NCI-H774 (cell line): Measurements from ENCODE around the gene ATG2B.
"Not testable (repeated sequence)": the region's sequence is repeated elsewhere in the genome, so short reads cannot be mapped to it uniquely, and the experiment has no call there.

Experiments
- DNase-seq: peaks from one replicate; lab custom pipeline; 2025; lab: John Stamatoyannopoulos, UW

The ATG2B gene

GRCh38 chr14:96250485-96250884 is 112.7 kb downstream of the ATG2B start:
- no peak for DNase-seq

GRCh38 chr14:96249029-96249428 is 114.1 kb downstream of the ATG2B start:
- no peak for DNase-seq

- DNase-seq = no peak
Measured at GRCh38 chr14:96247031-96247430, 116.1 kb downstream of the ATG2B start.

GRCh38 chr14:96246539-96246847 is 116.6 kb downstream of the ATG2B start:
- no peak for DNase-seq

- DNase-seq = no peak
Measured at GRCh38 chr14:96245710-96246538, 117.2 kb downstream of the ATG2B start.

- not testable (repeated sequence) for DNase-seq
Measured at GRCh38 chr14:96245074-96245473, 118.1 kb downstream of the ATG2B start.

- no peak for DNase-seq
Measured at GRCh38 chr14:96243785-96244184, 119.4 kb downstream of the ATG2B start.

GRCh38 chr14:96242126-96242525 is 121.0 kb downstream of the ATG2B start:
- DNase-seq = no peak

- DNase-seq = no peak
Measured at GRCh38 chr14:96240641-96241040, 122.5 kb downstream of the ATG2B start.

GRCh38 chr14:96239711-96240141 is 123.4 kb downstream of the ATG2B start:
- no peak for DNase-seq

GRCh38 chr14:96238676-96239265 is 124.4 kb downstream of the ATG2B start:
- DNase-seq = no peak

- DNase-seq = no peak
Measured at GRCh38 chr14:96237641-96238040, 125.5 kb downstream of the ATG2B start.

- DNase-seq = no peak
Measured at GRCh38 chr14:96235426-96235825, 127.7 kb downstream of the ATG2B start.

- DNase-seq = no peak
Measured at GRCh38 chr14:96233661-96234060, 129.5 kb downstream of the ATG2B start.

GRCh38 chr14:96232506-96232905 is 130.6 kb downstream of the ATG2B start:
- no peak for DNase-seq

- no peak for DNase-seq
Measured at GRCh38 chr14:96231526-96232130, 131.5 kb downstream of the ATG2B start.

- DNase-seq = no peak
Measured at GRCh38 chr14:96231056-96231455, 132.1 kb downstream of the ATG2B start.

- no peak for DNase-seq
Measured at GRCh38 chr14:96229315-96229714, 133.8 kb downstream of the ATG2B start.
